ENCODE results near the gene ITPA.
A peak's percentile ranks its signal among the peaks of the same experiment; 100 is the strongest.

The ITPA gene

GRCh38 chr20:3223651-3223993 lies 14.3 kb downstream of the ITPA start:
- no peak overlapping the region for H3K4me3 ChIP-seq (ENCODE audit: low read depth in 1 of 2, low read length in 2 of 2)
- H3K27ac ChIP-seq (ENCODE audit: low read length), result no peak overlapping the region
- ATAC-seq (ENCODE audit: insufficient read depth, low read depth) (no peak), DNase-seq (no peak)
- H3K79me2 ChIP-seq (ENCODE audit: insufficient read depth, low read length), result no peaks in the 10 kb centered on the region
- no peak overlapping the region for H3K9ac ChIP-seq (ENCODE audit: low read depth, low read length)
- no peak for TF ChIP-seq EZH2 (IDR thresholded peaks at IDR 0.05; ENCODE audit: borderline replicate concordance, low read depth, low read length, severe bottlenecking)
- no peak for TF ChIP-seq CTCF (IDR thresholded peaks at IDR 0.05; ENCODE audit: borderline replicate concordance, extremely low read depth, low read length, poor library complexity, severe bottlenecking)
- H3K4me1 ChIP-seq (ENCODE audit: insufficient read depth, low read length), result no peaks in the 10 kb centered on the region
- no peaks in the 10 kb centered on the region for H3K9me3 ChIP-seq (ENCODE audit: insufficient read depth, low read length, severe bottlenecking)
- no peaks in the 10 kb centered on the region for H3K27me3 ChIP-seq (ENCODE audit: insufficient read depth, low read length, poor library complexity)
- H4K20me1 ChIP-seq (ENCODE audit: insufficient read depth, low read length), result no peaks in the 10 kb centered on the region
- H2AFZ ChIP-seq (ENCODE audit: low read depth, low read length), result no peak overlapping the region
- no peak overlapping the region for H3K4me2 ChIP-seq (ENCODE audit: insufficient read depth, low read length)
- peaks cover 51% of the 10 kb centered on the region for H3K36me3 ChIP-seq (ENCODE audit: insufficient read depth, low read length)

GRCh38 chr20:3223994-3224680 lies 14.8 kb downstream of the ITPA start:
- Histone ChIP-seq H3K9me3 (ENCODE audit: insufficient read depth, low read length, severe bottlenecking) (no peaks in the 10 kb centered on the region), H3K4me2 (ENCODE audit: insufficient read depth, low read length) (no peak overlapping the region), H3K4me1 (ENCODE audit: insufficient read depth, low read length) (no peaks in the 10 kb centered on the region), H3K36me3 (ENCODE audit: insufficient read depth, low read length) (peaks cover 49% of the 10 kb centered on the region), H3K27ac (ENCODE audit: low read length) (no peak overlapping the region), H4K20me1 (ENCODE audit: insufficient read depth, low read length) (no peaks in the 10 kb centered on the region), H3K9ac (ENCODE audit: low read depth, low read length) (no peak overlapping the region), H3K27me3 (ENCODE audit: insufficient read depth, low read length, poor library complexity) (no peaks in the 10 kb centered on the region), H3K4me3 (ENCODE audit: low read depth in 1 of 2, low read length in 2 of 2) (no peak overlapping the region), H3K79me2 (ENCODE audit: insufficient read depth, low read length) (no peaks in the 10 kb centered on the region), H2AFZ (ENCODE audit: low read depth, low read length) (no peak overlapping the region)
- ATAC-seq (ENCODE audit: insufficient read depth, low read depth), result peak; percentile 6; the same call in 1 of the 3 replicates
- TF ChIP-seq EZH2 (IDR thresholded peaks at IDR 0.05; ENCODE audit: borderline replicate concordance, low read depth, low read length, severe bottlenecking), result no peak
- no peak for TF ChIP-seq CTCF (IDR thresholded peaks at IDR 0.05; ENCODE audit: borderline replicate concordance, extremely low read depth, low read length, poor library complexity, severe bottlenecking)
- DNase-seq, result no peak

- no peak for ATAC-seq (ENCODE audit: insufficient read depth, low read depth)
- no peak overlapping the region for H3K4me2 ChIP-seq (ENCODE audit: insufficient read depth, low read length)
- H3K9me3 ChIP-seq (ENCODE audit: insufficient read depth, low read length, severe bottlenecking), result no peaks in the 10 kb centered on the region
- no peak overlapping the region for H3K27ac ChIP-seq (ENCODE audit: low read length)
- no peaks in the 10 kb centered on the region for H3K27me3 ChIP-seq (ENCODE audit: insufficient read depth, low read length, poor library complexity)
- peaks cover 42% of the 10 kb centered on the region for H3K36me3 ChIP-seq (ENCODE audit: insufficient read depth, low read length)
- no peaks in the 10 kb centered on the region for H4K20me1 ChIP-seq (ENCODE audit: insufficient read depth, low read length)
- H3K79me2 ChIP-seq (ENCODE audit: insufficient read depth, low read length), result no peaks in the 10 kb centered on the region
- no peak for DNase-seq
- no peaks in the 10 kb centered on the region for H3K4me1 ChIP-seq (ENCODE audit: insufficient read depth, low read length)
- H2AFZ ChIP-seq (ENCODE audit: low read depth, low read length), result no peak overlapping the region
- TF ChIP-seq EZH2 (IDR thresholded peaks at IDR 0.05; ENCODE audit: borderline replicate concordance, low read depth, low read length, severe bottlenecking) (no peak), CTCF (IDR thresholded peaks at IDR 0.05; ENCODE audit: borderline replicate concordance, extremely low read depth, low read length, poor library complexity, severe bottlenecking) (no peak)
- no peak overlapping the region for H3K9ac ChIP-seq (ENCODE audit: low read depth, low read length)
- H3K4me3 ChIP-seq (ENCODE audit: low read depth in 1 of 2, low read length in 2 of 2), result no peak overlapping the region
Observed at GRCh38 chr20:3224681-3225421, 15.6 kb downstream of the ITPA start.
